Embryonic facial prominence (tissue), 1 donor: Measurements from ENCODE around the gene RPF1.
"Not testable (repeated sequence)": the region's sequence is repeated elsewhere in the genome, so short reads cannot be mapped to it uniquely, and the experiment has no call there.

ENCODE experiments used
- DNase-seq: peaks from one replicate; pipeline ENCODE4 v3.0.0-alpha.2; 2016; ENCODE audit errors: extremely low spot score

The RPF1 gene, protein sequence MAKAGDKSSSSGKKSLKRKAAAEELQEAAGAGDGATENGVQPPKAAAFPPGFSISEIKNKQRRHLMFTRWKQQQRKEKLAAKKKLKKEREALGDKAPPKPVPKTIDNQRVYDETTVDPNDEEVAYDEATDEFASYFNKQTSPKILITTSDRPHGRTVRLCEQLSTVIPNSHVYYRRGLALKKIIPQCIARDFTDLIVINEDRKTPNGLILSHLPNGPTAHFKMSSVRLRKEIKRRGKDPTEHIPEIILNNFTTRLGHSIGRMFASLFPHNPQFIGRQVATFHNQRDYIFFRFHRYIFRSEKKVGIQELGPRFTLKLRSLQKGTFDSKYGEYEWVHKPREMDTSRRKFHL

GRCh38 chr1:84478876-84479868 is at the start of gene RPF1:
RPF1 (plus strand) TSS chr1:84479266; CDS start chr1:84479282, 16 bp downstream.
- DNase-seq = peak; percentile 80

DNA sequence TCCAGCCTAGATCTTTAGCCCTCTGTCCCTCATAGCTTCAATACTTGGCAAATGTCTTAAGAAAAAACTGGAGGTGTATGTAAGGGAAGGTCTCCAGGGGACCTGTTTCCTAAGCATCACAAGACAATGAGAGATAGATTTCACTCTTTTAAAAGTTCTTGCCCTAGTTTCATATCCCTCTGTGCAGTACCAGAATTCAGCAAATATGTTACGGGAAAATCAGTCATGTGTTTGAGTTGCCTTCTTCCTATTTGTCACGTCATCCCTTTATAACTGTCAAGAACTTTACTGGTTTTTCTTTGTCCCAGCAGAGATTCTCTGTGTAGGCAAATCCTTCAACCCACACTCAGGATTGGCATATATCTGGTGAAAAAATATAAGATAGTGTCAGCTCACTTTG is 48.5 kb upstream of the RPF1 start:
- DNase-seq = no peak

DNA sequence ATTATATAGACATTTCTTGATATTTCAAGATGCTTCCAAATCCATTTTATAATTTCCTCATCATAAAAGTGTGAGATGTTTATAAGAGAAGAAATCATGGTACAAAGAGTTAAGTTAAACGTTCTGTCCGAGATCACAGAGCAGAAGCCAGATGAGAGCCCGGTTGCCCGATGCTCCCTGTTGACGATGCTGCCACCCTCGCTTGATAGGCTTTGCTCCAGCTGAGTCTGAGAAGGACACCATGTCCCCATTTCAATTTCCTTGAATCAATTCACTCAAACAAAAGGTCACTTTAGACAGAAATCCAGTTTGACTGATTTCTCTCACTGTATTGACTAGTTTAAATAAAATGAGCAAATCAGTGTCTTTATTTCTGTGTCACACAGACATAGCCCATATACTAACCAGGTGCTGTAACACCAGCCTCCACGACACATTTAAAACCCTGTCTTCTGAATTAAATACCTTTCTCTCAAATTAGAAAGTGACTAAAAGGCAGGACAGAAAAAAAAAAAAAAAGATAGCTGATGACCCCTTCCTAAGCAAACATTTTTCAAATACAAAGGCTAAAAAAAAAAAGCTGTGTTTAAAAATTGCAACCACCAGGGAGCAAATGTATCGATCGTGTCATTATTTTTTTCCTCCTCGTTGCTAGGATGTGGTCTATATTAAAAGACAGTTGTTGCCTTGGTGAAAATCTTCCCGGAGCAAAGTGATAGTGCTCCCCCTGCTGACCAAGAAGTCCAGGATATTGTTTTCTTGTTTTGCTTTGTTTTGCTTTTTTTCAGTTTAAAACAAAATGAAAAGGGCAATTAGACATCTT is 45.6 kb upstream of the RPF1 start:
- DNase-seq = peak; percentile 69

DNA sequence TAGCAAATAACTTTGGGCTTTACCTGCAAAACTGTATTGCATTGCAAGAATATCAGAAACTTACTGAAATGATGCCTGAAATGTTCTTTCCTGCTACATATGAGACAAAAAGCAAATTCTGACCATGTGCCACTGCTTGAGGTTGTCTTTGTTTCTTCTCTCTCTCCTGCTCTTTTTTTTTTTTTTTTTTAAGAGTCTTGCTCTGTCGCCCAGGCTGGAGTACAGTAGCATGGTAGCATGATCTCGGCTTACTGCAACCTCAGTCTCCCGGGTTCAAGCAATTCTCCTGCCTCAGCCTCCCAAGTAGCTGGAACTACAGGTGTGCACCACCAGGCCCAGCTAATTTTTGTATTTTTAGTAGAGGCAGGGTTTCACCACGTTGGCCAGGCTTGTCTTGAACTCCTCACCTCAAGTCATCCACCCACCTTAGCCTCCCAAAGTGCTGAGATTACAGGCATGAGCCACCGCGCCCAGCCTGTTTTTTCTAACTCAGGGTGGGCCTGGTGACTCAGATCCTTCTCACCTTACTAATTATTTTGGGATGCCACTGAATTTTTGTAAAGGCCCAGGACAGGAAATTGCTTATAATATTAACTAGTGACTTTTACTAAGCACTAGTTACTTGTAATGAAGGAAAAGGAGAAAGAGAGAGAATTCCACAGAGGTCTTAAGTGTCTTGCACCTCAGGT is 44.8 kb upstream of the RPF1 start:
- no peak for DNase-seq

- no peak for DNase-seq
Measured at GRCh38 chr1:84434801-84435549, 44.1 kb upstream of the RPF1 start.

GRCh38 chr1:84436876-84437655 is 42.0 kb upstream of the RPF1 start:
- DNase-seq = no peak

- no peak for DNase-seq
Measured at GRCh38 chr1:84442256-84442655, 36.8 kb upstream of the RPF1 start.

DNA sequence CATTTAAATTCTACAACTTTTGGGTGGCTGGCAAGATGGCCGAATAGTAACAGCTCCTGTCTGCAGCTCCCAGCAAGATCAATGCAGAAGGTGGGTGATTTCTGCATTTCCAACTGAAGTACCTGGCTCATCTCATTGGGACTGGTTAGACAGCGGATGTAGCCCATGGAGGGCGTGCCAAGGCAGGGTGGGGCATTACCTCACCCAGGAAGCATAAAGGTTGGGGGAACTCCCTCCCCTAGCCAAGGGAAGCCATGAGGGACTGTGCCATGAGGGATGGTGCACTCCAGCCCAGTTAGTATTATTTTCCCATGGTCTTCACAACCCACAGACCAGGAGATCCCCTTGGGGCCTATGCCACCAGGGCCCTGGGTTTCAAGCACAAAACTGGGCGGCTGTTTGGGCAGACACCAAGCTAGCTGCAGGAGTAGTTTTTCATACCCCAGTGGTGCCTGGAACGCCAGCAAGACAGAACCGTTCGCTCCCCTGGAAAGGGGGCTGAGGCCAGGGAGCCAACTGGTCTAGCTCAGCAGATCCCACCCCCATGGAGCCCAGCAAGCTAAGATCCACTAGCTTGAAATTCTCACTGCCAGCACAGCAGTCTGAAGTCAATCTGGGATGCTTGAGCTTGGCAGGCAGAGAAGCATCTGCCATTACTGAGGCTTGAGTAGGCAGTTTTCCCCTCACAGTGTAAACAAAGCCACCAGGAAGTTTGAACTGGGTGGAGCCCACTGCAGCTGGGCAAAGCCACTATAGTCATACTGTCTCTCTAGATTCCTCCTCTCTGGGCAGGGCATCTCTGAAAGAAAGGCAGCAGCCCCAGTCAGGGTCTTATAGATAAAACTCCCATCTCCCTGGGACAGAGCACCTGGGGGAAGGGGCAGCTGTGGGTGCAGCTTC is 36.1 kb upstream of the RPF1 start:
- DNase-seq = not testable (repeated sequence)

GRCh38 chr1:84448704-84449103 is 30.4 kb upstream of the RPF1 start:
- DNase-seq = not testable (repeated sequence)

DNA sequence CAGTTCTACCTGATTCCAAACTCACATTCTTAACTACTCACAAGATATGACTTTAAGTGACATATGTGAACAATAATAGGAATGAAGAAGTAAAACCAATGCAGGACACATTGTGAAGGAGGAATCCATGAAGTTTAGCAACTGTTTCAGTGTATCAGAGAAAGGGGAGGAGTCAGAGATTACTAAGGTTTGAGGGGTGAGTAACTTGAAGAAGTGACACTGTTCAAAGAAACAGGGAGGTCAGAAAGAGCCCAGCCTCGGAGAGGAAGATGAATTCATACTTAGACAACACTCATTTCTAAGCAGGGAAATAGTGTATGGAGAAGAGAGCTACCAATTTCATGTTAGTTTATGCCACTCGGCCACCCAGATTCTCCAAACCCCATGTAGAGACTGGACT is 28.2 kb upstream of the RPF1 start:
- DNase-seq = no peak

DNA sequence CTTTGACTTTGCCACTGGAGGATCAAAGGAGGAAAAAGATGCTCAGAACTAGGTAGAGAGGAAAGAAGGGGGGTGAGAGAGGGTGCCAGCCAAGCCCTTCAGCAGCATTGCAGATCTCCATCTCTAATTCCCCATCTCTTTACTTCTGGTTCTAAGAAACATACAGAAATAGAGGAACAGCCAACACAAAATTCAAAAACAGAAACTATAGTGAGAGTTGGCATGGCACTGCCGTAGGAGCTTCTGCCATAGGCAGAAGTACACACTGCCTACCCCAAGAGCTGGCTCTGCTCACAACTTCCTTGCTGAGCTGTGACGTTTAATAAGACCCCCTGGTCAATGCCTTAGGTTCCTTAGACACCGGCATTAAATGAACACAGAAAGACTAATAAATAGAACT is 26.6 kb upstream of the RPF1 start:
- no peak for DNase-seq

GRCh38 chr1:84462118-84462517 is 16.9 kb upstream of the RPF1 start:
- no peak for DNase-seq

DNA sequence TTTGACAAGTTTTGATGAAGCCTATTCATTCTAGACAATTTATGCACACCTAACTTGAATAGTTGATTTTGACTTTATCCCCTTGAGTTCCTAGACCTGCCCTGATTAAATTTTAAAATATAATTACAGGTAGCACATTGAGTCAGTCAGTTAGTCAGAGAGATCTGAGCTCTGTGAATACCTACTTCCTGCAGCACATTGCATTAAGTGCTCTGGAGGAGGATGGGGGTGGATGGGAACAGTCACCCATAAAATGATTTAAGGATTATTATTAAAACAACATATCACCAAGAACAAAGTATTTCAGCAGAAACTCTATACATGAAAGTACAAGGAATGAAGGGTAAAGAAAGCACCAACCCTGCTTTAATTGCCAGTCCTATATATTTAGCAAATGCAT is 11.8 kb upstream of the RPF1 start:
- DNase-seq = no peak

DNA sequence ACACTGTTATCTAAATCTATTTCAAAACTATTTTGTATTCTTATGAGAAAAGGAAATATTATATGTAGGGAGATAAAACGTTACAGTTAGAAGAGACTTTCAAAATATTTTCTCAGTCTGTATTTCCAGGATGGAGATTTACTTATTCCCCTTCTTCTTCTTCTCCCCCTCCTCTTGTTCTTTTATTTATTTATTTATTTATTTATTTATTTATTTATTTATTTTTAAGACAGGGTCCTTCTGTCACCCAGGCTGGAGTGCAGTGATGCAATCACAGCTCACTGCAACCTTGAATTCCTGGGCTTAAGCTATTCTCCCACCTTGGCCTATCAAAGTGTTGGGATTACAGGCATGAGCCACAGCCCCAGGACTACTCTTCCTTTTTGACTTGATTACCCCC is 2.8 kb upstream of the RPF1 start:
- DNase-seq = no peak

GRCh38 chr1:84479998-84480397 is 932 bp downstream of the RPF1 start:
- DNase-seq = no peak

- DNase-seq = no peak
Measured at GRCh38 chr1:84480650-84481049, 1.6 kb downstream of the RPF1 start.

GRCh38 chr1:84481317-84481716 is 2.3 kb downstream of the RPF1 start:
- no peak for DNase-seq

GRCh38 chr1:84488107-84488506 is 9.0 kb downstream of the RPF1 start:
- DNase-seq = no peak

- no peak for DNase-seq
Measured at GRCh38 chr1:84489766-84490165, 10.7 kb downstream of the RPF1 start.
